Measurements from ENCODE around the gene SDCBP2.

SDCBP2 gene

GRCh38 chr20:1331101-1331500, 2.2 kb upstream of the SDCBP2 start:
- no peak for DNase-seq (ENCODE audit: low read depth in 3 of 3, low spot score in 1 of 3)

- DNase-seq (ENCODE audit: low read depth in 3 of 3, low spot score in 1 of 3): no peak
These were observed 1.3 kb upstream of the SDCBP2 start for GRCh38 chr20:1330075-1330830.

DNA sequence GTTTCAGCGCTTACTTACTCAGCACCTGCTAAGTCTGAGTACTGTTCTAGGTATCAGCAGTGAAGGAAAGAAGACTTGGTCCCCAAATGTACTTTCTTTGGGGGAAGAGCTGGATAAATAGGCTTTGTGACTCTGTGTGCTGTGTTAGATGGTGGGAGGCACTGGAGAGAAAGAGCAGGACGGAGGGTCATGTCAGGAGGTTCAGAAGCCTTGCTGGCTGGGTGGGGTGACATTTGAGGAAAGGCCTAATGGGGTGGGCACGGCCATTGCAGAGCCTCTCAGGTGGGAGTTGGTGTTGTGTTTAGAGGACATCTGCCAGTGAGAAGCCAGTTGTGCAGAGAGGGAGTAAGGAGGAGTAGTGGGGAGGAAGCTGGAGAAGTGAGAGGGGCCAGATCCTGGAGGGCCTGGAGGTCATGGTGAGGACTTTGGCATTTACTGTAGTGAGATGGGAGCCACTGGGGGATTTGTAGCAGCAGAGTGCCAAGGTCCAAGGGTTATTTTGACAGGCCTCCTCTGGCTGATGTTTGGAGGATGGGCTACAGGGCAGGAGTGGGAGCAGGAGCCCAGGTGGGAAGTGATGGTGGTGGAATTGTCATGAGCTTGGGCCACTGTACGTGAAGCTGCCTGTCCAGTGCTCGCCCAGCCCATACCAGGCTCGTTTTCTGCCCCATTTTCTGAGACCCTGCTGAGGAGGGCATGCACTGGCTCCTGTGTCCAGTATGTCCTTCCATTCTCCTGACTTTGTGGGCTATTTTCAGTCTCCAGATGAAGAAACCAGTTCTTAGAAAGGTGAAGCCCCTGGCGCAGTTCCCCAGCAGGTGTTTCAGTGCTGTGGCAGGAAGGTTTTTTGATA, 886 bp downstream of the SDCBP2 start:
- no peak for DNase-seq (ENCODE audit: low read depth in 3 of 3, low spot score in 1 of 3)

DNA sequence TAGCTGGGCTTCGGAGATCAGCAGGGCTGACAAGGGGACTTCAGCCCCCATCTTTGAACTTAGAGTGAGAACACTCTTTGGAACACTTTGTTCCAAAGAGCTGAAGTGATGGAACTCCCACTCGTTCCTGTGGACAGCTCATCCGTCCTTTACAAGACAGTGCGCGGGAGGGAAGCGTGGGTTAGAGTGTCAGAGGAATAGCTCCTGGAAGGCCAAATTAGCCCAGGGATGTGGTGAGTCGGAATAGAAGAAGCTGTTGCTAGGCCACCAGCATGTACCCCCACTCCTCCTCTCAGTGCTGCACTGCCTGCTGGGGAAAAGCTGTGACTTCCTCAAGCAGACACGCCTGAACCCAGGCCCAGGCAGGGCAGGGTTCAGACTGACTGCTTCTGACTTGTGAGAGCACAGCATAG, 1.7 kb downstream of the SDCBP2 start:
- no peak for DNase-seq (ENCODE audit: low read depth in 3 of 3, low spot score in 1 of 3)

GRCh38 chr20:1326031-1326930, 2.7 kb downstream of the SDCBP2 start:
- no peak for DNase-seq (ENCODE audit: low read depth in 3 of 3, low spot score in 1 of 3)

- DNase-seq (ENCODE audit: low read depth in 3 of 3, low spot score in 1 of 3): peak; percentile 98 to 99 (median 99)
These were observed 3.5 kb downstream of the SDCBP2 start for GRCh38 chr20:1325173-1326030.

- DNase-seq (ENCODE audit: low read depth in 3 of 3, low spot score in 1 of 3): no peak
These were observed 4.3 kb downstream of the SDCBP2 start for GRCh38 chr20:1324598-1325172.

DNA sequence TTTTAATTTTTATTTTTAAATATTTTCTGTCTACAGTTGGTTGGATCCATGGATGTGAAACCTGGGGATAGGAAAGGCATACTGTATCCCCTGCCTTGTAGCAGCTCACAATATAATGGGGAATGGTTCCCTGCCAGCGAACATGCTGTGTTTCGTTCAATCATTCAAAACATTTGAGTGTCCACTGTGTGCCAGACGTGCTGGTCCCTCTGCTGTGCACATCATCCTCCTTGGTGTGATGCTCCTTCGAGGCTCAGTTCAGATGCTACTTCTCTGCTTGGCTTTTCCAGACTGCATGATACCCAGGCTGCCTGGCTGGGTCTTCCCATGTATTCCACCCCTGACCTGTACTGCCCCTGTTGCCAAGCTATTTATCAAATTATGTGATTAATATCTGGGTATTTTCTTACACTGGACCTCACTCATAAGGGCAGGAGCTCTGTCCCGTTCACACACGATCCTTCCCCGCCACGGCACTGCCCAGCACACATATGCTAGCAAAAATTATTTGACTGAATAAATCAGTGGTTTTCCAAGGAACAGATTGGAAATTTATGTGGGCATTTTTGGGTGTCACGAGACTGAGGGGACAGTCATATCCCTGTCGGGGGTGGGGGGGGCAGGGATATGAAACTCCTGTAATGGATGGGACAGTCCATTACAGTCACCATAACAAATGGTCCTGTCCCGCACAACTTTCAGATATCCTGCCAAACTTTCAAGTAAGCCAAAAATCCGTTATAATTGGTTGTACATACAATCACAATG, 4.9 kb downstream of the SDCBP2 start:
- DNase-seq (ENCODE audit: low read depth in 3 of 3, low spot score in 1 of 3): no peak

GRCh38 chr20:1323256-1323655, 5.7 kb downstream of the SDCBP2 start:
- no peak for DNase-seq (ENCODE audit: low read depth in 3 of 3, low spot score in 1 of 3)

DNA sequence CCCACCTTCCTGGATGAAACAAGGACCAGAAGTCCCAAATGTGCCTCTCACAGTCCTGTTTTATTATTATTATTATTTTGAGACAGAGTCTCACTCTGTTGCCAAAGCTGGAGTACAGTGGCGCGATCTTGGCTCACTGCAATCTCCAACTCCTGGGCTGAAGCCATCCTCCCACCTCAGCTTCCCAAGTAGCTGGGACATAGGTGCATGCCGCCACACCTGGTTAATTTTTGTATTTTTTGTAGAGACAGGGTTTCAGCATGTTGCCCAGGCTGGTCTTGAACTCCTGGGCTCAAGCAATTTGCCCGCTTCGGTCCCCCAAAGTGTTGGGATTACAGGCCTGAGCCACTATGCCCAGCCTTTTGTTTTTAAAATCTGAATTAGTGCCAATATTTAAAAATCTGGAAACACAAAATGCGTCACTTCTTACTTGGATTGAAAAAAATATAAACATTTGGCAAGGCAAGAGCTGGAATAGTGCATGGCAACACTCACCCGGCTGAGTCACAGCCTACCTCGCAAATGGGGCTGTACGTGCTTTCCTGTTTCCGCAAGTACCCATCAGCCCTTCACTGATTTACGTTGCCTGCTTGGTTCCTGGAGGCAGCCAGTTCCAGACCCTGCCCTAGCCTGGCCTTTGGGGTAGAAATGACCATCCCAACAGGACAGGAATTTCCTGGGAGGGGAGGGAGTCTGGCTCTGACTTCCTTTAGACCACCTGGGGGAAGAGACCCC, 6.3 kb downstream of the SDCBP2 start:
- no peak for DNase-seq (ENCODE audit: low read depth in 3 of 3, low spot score in 1 of 3)

DNA sequence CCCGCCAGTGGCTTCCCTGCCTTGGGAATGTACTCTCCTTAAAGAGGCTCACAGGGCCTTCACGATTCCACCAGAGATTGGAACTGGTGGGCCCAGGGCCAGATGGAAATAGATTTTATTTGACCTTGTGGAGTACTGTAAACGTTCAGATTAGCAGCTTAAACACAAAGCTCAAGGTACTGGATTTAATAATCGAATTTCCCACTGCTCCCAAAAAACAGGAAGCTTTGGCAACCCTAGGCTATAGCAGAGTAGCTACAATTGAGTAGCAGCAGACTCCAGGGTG, 7.3 kb downstream of the SDCBP2 start:
- DNase-seq (ENCODE audit: low read depth in 3 of 3, low spot score in 1 of 3): no peak

GRCh38 chr20:1320902-1321653, 7.9 kb downstream of the SDCBP2 start:
- DNase-seq (ENCODE audit: low read depth in 3 of 3, low spot score in 1 of 3): no peak

DNA sequence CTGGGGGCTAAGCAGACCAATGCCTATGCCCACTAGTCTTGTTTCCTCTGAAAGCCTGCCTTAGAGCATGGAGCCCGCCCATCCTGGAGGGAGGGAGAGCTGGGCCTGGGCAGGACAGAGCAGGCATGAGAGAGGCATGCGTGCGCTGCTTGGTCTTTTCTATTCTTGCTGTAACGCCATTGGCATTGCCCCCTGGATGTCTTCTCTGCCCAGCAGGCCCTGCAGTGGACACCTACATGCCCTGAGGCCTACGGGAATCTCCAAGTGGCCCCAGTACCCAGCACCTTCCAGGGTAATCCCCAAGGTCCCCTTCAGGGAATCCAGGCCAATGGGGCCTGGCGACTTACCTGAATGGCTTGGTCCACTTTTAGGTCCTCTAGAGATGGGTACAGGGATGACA, 8.9 kb downstream of the SDCBP2 start:
- no peak for DNase-seq (ENCODE audit: low read depth in 3 of 3, low spot score in 1 of 3)

DNA sequence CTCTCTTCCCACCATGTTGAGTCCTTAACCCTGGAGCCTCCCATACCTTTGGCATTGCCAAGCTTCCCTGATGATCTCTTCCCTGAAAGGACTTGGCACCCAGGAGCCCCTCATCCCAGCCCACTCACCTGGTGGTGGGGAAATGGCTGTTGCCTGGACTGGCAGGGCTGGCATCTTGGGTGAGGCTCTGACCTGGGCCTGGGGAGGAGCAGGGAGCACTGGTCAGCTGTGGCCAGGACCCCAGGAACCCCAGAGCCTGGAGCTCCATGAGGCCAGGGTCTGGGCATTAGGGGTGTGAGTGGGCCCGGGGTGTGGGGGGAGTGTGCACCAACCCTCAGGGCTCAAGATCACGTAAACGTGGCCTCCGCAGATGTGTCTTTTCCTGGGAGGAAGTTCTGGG, 9.5 kb downstream of the SDCBP2 start:
- DNase-seq (ENCODE audit: low read depth in 3 of 3, low spot score in 1 of 3): no peak

- DNase-seq (ENCODE audit: low read depth in 3 of 3, low spot score in 1 of 3): no peak
These were observed 9.9 kb downstream of the SDCBP2 start for GRCh38 chr20:1319051-1319450.

DNA sequence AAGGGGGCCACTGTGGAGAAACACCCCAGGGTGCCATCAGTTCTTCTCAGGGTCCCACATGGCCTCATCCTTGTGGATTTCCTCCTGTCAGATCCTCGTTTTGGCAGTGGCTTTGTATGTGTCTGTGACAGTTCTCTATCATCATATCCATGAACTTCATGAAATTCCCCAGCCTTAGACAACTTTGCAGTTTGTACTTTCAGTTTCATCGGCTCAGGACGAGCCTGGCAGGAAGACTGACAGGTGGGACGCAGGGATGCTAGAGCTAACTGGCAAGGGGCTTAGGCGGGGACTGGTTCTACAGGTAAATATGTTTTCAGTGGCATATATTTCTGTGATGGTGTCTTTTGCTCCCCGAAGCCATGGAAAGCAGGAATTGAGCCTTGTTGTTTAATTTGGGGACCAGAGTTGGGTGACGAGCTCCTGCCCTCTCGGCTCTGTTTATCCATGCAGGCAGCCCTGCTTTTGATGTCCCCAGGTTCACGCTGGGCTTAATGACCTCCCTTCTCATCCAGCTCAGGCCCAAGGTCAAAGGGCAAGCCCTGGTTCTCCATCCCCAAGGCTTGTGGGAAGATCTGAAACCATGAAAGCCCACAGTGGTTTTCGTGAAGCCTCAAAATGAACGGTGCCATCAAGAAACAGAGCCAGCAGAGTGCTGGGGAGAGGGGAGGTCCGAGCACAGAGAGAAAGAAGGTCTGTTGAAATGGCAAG, 11.2 kb downstream of the SDCBP2 start:
- no peak for DNase-seq (ENCODE audit: low read depth in 3 of 3, low spot score in 1 of 3)

- no peak for DNase-seq (ENCODE audit: low read depth in 3 of 3, low spot score in 1 of 3)
These were observed 13.1 kb downstream of the SDCBP2 start for GRCh38 chr20:1315804-1316203.

All from stimulated activated CD4-positive, alpha-beta T cell treated with anti-CD3 and anti-CD28 coated beads, TNF-alpha, amount 100 ng/mL, for 1 hour (primary cell).